Liver (tissue), 9 donors: Measurements from ENCODE around the gene ZNF132. TPM values are rescaled to one million over a fixed set of nuclear protein-coding genes. Genes with fewer than 3 reads are reported as not detected.

Source experiments
- DNase-seq: peaks from one replicate; pipeline ENCODE4 v3.0.0-alpha.2; 2017; ENCODE audit warnings: low spot score
- H3K27ac ChIP-seq, 2 donors: one replicate each; pipeline ENCODE4 v1.7.0; 2013; ENCODE audit warnings: inconsistent platforms in 2 of 2, low read length in 2 of 2, control low read depth in 1 of 2, low read depth in 1 of 2, mild to moderate bottlenecking in 1 of 2
- H3K27me3 ChIP-seq, 4 donors: one replicate each; pipeline versions ENCODE4 v1.6.1 to v1.7.0; 2013; ENCODE audit warnings: low read length in 3 of 4, inconsistent platforms in 1 of 4, mild to moderate bottlenecking in 1 of 4, moderate library complexity in 1 of 4; ENCODE audit not compliant: control insufficient read depth in 4 of 4, insufficient read depth in 4 of 4
- H3K36me3 ChIP-seq, 4 donors: one replicate each; pipeline versions ENCODE4 v1.6.1 to v1.7.0; 2013; ENCODE audit warnings: low read length in 3 of 4, mild to moderate bottlenecking in 3 of 4, low read depth in 1 of 4, moderate library complexity in 1 of 4; ENCODE audit not compliant: control insufficient read depth in 4 of 4, insufficient read depth in 3 of 4
- H3K4me1 ChIP-seq, 4 donors: one replicate each; pipeline versions ENCODE4 v1.6.1 to v1.7.0; 2013; ENCODE audit warnings: low read length in 3 of 4, mild to moderate bottlenecking in 3 of 4, moderate library complexity in 1 of 4; ENCODE audit not compliant: control insufficient read depth in 4 of 4, insufficient read depth in 4 of 4
- H3K4me3 ChIP-seq, 3 donors: one replicate each; pipeline versions ENCODE4 v1.6.1 to v1.7.0; 2013; ENCODE audit warnings: low read length in 3 of 3, control low read depth in 1 of 3, low read depth in 1 of 3, mild to moderate bottlenecking in 1 of 3
- H3K9ac ChIP-seq, 2 donors: one replicate each; pipeline ENCODE4 v1.7.0; 2013; ENCODE audit warnings: low read length in 2 of 2, mild to moderate bottlenecking in 2 of 2, moderate library complexity in 2 of 2, control low read depth in 1 of 2, low read depth in 1 of 2
- H3K9me3 ChIP-seq, 4 donors: one replicate each; pipeline versions ENCODE4 v1.6.1 to v1.7.0; 2013; ENCODE audit warnings: low read length in 3 of 4; ENCODE audit not compliant: control insufficient read depth in 4 of 4
- FOXA2 ChIP-seq: IDR thresholded peaks from 2 replicates; pipeline ENCODE4 v1.6.1; 2016; ENCODE audit warnings: antibody characterized with exemption
- GABPA ChIP-seq, 2 donors: IDR thresholded peaks in 1 of 2; conservative IDR thresholded peaks in 1 of 2; 2 replicates each; pipeline ENCODE4 v1.6.1; 2016; ENCODE audit warnings: antibody characterized with exemption in 2 of 2, mild to moderate bottlenecking in 1 of 2, moderate library complexity in 1 of 2
- HNF4A ChIP-seq, 2 donors: conservative IDR thresholded peaks; 2 replicates each; pipeline ENCODE4 v1.6.1; 2016; ENCODE audit warnings: antibody characterized with exemption in 2 of 2, mild to moderate bottlenecking in 2 of 2
- RAD21 ChIP-seq, 2 donors: IDR thresholded peaks; 2 replicates each; pipeline ENCODE4 v1.6.1; 2016; ENCODE audit warnings: antibody characterized with exemption in 2 of 2, mild to moderate bottlenecking in 2 of 2
- SP1 ChIP-seq: IDR thresholded peaks from 2 replicates; pipeline ENCODE4 v1.6.1; 2018; ENCODE audit warnings: antibody characterized with exemption, mild to moderate bottlenecking
- YY1 ChIP-seq: IDR thresholded peaks from 2 replicates; pipeline ENCODE4 v1.6.1; 2016; ENCODE audit warnings: antibody characterized with exemption, mild to moderate bottlenecking
- WGBS: extraction: QIAGEN DNeasy Blood & Tissue Kit; methylation state at CpG from one replicate; pipeline ENCODE4 v1.1.7; 2013; 5-methylcytosine and 5-hydroxymethylcytosine counted together
- polyA plus RNA-seq, 2 donors: library from polyadenylated mRNA; stranded (reverse) in 1 of 2; unstranded in 1 of 2; fragments of 200-250 nt in 1 of 2; fragments of >200 nt in 1 of 2; fragmentation: Nextera tagmentation in 1 of 2; extraction: Ambion mirVana in 1 of 2; gene quantifications; one replicate each; pipeline versions ENCODE4 v1.2.1 to v1.2.3, GENCODE V29; 2013 to 2015
- total RNA-seq, 2 donors: library from RNA; depleted of rRNA; stranded (reverse); fragments of >200 nt; gene quantifications; one replicate each; pipeline ENCODE4 v1.2.3, GENCODE V29; 2014
- TF ChIP-seq, protein P1 (sequence below): fragments of 150-350 bp; IDR thresholded peaks from 2 replicates; pipeline ENCODE4 v1.5.1; 2017; ENCODE audit warnings: improper control_type of control experiment, low read depth, low read length; ENCODE audit not compliant: missing input control
- TF ChIP-seq, protein P2 (sequence below): IDR thresholded peaks from 2 replicates; pipeline ENCODE4 v1.6.1; 2016; ENCODE audit warnings: antibody characterized with exemption, mild to moderate bottlenecking
- TF ChIP-seq, protein P3 (sequence below): IDR thresholded peaks from 2 replicates; pipeline ENCODE4 v1.6.1; 2016; ENCODE audit warnings: antibody characterized with exemption
- TF ChIP-seq, protein P4 (sequence below): IDR thresholded peaks from 2 replicates; pipeline ENCODE4 v1.6.1; 2016; ENCODE audit warnings: antibody characterized with exemption
- donor health status: healthy.
- donor health status: healthy.
- donor health status: healthy.
- donor health status: healthy.
- donor health status: healthy.

ZNF132 gene
- total and polyA plus RNA-seq, 4 donors: 0.64 to 2.0 (median 1.0) TPM

DNA sequence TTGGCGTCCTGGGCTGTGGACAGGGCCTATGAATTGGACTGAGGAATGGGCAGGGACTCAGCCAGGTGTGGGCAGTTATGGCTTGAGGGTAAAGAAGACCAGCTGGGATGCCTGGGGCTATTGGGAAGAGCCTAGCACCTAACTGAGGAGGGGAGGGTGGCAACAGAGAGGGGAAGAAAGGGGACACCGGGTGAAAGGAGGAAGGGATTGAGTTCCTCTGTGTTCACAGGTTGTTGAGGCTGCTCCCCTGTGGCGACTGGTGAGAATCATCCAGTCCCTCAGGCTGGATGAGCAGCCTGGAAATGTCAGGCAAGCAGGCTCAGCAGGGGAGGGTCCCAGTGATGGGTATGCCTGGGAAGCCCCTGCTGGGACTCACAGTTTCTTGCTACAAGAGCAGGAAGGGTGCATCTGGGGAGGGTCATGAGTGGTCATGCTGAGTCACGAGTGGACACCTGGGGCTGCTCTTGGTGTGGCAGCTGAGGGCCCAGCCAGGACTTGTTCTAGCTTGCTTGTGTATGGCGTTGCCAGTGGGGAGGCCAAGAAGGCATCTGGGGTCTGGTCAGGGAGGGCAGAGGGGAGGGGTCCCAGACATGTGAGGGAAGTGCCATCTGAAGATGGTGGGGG, 28.4 kb upstream of the ZNF132 start:
- H3K4me3 ChIP-seq: peak overlapping the region in 1 of 3 donors; percentile 11
- peaks cover 7 to 23% (median 16%) of the 10 kb centered on the region in 4 donors for H3K4me1 ChIP-seq
- no peak overlapping the region for H3K27ac ChIP-seq
- no peak overlapping the region for H3K9ac ChIP-seq
- no peak for DNase-seq
- TF ChIP-seq FOXA2 (no peak), HNF4A (conservative IDR thresholded peaks at IDR 0.05) (no peak), RAD21 (IDR thresholded peaks at IDR 0.05) (no peak)
- TF ChIP-seq, protein P1, sequence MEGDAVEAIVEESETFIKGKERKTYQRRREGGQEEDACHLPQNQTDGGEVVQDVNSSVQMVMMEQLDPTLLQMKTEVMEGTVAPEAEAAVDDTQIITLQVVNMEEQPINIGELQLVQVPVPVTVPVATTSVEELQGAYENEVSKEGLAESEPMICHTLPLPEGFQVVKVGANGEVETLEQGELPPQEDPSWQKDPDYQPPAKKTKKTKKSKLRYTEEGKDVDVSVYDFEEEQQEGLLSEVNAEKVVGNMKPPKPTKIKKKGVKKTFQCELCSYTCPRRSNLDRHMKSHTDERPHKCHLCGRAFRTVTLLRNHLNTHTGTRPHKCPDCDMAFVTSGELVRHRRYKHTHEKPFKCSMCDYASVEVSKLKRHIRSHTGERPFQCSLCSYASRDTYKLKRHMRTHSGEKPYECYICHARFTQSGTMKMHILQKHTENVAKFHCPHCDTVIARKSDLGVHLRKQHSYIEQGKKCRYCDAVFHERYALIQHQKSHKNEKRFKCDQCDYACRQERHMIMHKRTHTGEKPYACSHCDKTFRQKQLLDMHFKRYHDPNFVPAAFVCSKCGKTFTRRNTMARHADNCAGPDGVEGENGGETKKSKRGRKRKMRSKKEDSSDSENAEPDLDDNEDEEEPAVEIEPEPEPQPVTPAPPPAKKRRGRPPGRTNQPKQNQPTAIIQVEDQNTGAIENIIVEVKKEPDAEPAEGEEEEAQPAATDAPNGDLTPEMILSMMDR: no peak
- TF ChIP-seq, protein P2, sequence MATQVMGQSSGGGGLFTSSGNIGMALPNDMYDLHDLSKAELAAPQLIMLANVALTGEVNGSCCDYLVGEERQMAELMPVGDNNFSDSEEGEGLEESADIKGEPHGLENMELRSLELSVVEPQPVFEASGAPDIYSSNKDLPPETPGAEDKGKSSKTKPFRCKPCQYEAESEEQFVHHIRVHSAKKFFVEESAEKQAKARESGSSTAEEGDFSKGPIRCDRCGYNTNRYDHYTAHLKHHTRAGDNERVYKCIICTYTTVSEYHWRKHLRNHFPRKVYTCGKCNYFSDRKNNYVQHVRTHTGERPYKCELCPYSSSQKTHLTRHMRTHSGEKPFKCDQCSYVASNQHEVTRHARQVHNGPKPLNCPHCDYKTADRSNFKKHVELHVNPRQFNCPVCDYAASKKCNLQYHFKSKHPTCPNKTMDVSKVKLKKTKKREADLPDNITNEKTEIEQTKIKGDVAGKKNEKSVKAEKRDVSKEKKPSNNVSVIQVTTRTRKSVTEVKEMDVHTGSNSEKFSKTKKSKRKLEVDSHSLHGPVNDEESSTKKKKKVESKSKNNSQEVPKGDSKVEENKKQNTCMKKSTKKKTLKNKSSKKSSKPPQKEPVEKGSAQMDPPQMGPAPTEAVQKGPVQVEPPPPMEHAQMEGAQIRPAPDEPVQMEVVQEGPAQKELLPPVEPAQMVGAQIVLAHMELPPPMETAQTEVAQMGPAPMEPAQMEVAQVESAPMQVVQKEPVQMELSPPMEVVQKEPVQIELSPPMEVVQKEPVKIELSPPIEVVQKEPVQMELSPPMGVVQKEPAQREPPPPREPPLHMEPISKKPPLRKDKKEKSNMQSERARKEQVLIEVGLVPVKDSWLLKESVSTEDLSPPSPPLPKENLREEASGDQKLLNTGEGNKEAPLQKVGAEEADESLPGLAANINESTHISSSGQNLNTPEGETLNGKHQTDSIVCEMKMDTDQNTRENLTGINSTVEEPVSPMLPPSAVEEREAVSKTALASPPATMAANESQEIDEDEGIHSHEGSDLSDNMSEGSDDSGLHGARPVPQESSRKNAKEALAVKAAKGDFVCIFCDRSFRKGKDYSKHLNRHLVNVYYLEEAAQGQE: no peak
- no peaks in the 10 kb centered on the region for H3K9me3 ChIP-seq
- WGBS: 66% methylated on average over 5 of the region's 5 CpGs
- H3K27me3 ChIP-seq: no peaks in the 10 kb centered on the region
- peaks cover 0 to 7% (median 4%) of the 10 kb centered on the region in 4 donors for H3K36me3 ChIP-seq

DNA sequence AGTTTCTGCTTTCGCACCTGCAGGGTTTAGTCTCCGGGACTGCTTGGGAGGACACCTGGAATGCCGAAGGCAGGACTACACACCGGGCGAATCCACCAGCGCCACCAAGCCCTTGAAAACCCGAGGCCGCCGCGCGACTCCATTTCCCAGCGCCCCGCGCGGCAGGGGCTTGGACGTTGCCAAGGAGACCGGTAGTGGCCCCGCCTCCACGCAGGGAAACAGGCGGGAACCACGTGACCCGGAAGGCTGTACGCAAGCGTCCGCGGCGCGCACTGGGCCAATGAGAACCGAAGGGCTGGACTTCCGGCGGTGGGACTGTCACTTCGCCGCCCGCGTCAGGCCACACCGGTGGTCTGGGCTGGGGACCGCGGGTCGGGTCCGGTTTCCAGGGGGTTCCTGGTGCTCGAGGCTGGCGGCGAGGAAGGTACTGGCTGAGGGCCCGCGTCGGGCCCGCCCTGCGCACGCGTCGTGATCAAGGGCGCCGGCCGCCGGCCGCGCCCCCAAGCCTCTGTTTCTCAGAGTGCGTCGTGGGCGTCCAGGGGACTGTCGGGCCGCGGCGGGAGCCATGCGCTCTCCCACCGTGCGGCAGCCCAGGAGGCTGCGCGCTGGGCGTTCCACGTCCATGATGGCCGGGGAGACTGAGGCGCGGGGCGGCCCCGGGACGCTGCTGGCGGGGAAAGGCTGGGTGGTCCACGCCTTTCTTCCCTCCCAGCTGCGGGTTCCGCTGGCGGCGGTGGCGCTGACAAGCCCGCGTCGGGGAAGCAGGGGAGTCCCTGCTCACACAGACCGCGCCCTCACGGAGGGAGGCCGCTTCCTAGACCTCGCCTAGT, 27.0 kb upstream of the ZNF132 start, which contains the start of gene ZNF324:
TSS of gene ZNF324 (plus strand) at position 321 of the 830 bp plus-strand sequence. CDS start 2,106 bp downstream, outside the sequence.
- Histone ChIP-seq H3K4me1 (peaks cover 7 to 23% (median 16%) of the 10 kb centered on the region in 4 donors), H3K4me3 (peak within 1 kb of the TSS; percentile 83 to 94 (median 88)), H3K27ac (peak within 1 kb of the TSS; percentile 52 to 69), H3K9ac (peak within 1 kb of the TSS; percentile 42 to 97), H3K27me3 (no peaks in the 10 kb centered on the region), H3K36me3 (peaks cover 0 to 4% (median 1%) of the 10 kb centered on the region in 4 donors), H3K9me3 (no peaks in the 10 kb centered on the region)
- DNase-seq: peak; percentile 98
- TF ChIP-seq, protein P2: peak; percentile 30
- TF ChIP-seq, protein P3, sequence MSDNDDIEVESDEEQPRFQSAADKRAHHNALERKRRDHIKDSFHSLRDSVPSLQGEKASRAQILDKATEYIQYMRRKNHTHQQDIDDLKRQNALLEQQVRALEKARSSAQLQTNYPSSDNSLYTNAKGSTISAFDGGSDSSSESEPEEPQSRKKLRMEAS: no peak
- peak; percentile 53 to 65 for TF ChIP-seq RAD21 (IDR thresholded peaks at IDR 0.05)
- peak in 1 of 2 donors; percentile 3 for TF ChIP-seq HNF4A (conservative IDR thresholded peaks at IDR 0.05)
- TF ChIP-seq YY1: peak; percentile 92
- TF ChIP-seq, protein P4, sequence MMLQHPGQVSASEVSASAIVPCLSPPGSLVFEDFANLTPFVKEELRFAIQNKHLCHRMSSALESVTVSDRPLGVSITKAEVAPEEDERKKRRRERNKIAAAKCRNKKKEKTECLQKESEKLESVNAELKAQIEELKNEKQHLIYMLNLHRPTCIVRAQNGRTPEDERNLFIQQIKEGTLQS: no peak
- peak; percentile 66 to 92 for TF ChIP-seq GABPA (IDR thresholded peaks at IDR 0.05 in 1 of 2, conservative IDR thresholded peaks at IDR 0.05 in 1 of 2)
- peak; percentile 35 for TF ChIP-seq SP1
- under 1% methylated on average over 92 of the region's 92 CpGs for WGBS
